H1 (cell line): Measurements from ENCODE around the gene SH3YL1. TPM values are rescaled to one million over a fixed set of nuclear protein-coding genes. Genes with fewer than 3 reads are reported as not detected.

Source experiments
- ATF2 ChIP-seq: IDR thresholded peaks from 2 replicates; pipeline ENCODE4 v1.6.1; 2012; ENCODE audit warnings: low read length, inconsistent platforms
- EP300 ChIP-seq, 2 experiments: IDR thresholded peaks; 1 replicate in 1 of 2; 2 replicates in 1 of 2; pipeline ENCODE4 v1.6.1; 2011 to 2012; ENCODE audit warnings: low read depth in 2 of 2, low read length in 2 of 2, mild to moderate bottlenecking in 2 of 2, borderline replicate concordance in 1 of 2, inconsistent platforms in 1 of 2, moderate library complexity in 1 of 2
- KDM1A ChIP-seq: fragments of 200-600, 300-600 bp; sonication (generic); IDR thresholded peaks from 2 replicates; pipeline ENCODE4 v1.7.1; 2016; ENCODE audit warnings: mild to moderate bottlenecking, low read length, borderline replicate concordance
- POLR2AphosphoS5 ChIP-seq: IDR thresholded peaks from 2 replicates; pipeline ENCODE4 v1.6.1; 2011; ENCODE audit warnings: low read depth, low read length
- RAD21 ChIP-seq, 2 experiments: IDR thresholded peaks in 1 of 2; conservative IDR thresholded peaks in 1 of 2; 2 replicates each; pipeline ENCODE4 v1.6.1; 2011; ENCODE audit warnings: low read depth in 2 of 2, low read length in 2 of 2, improper control_type of control experiment in 1 of 2, inconsistent platforms in 1 of 2, mild to moderate bottlenecking in 1 of 2, moderate library complexity in 1 of 2
- RBBP5 ChIP-seq: IDR thresholded peaks from 2 replicates; pipeline ENCODE4 v1.7.1; 2012; ENCODE audit warnings: low read depth, mild to moderate bottlenecking, inconsistent platforms, low read length, moderate library complexity, borderline replicate concordance
- SRF ChIP-seq: IDR thresholded peaks from 2 replicates; pipeline ENCODE4 v1.6.1; 2011; ENCODE audit warnings: mild to moderate bottlenecking, low read depth, low read length, moderate library complexity
- polyA plus RNA-seq, 7 experiments: library from polyadenylated mRNA; depleted of rRNA in 3 of 7; stranded (reverse) in 5 of 7; unstranded in 2 of 7; fragments of >200 nt in 5 of 7; fragments of 200-250 nt in 2 of 7; gene quantifications; 1 replicate in 5 of 7; 2 replicates in 1 of 7; 4 replicates in 1 of 7; pipeline versions ENCODE4 v1.2.1 to v1.2.3, GENCODE V29; 2011 to 2013; ENCODE audit warnings: missing spikeins in 2 of 7, mixed read lengths in 2 of 7
- total RNA-seq: library from RNA; stranded (reverse); fragmentation: NEBNext Ultra II Directional; extraction: Animal tissue kit (Norgen Biotek cat#: 25700); gene quantifications from 2 replicates; pipeline ENCODE4 v1.2.1, GENCODE V29; 2021
- TF ChIP-seq, protein P1 (sequence below): IDR thresholded peaks from 2 replicates; pipeline ENCODE4 v1.6.1; 2011; ENCODE audit warnings: low read depth, mild to moderate bottlenecking, low read length; ENCODE audit not compliant: insufficient read depth

SH3YL1 gene
- total and polyA plus RNA-seq, 2 of the 8 experiments (the other 6 are each of a cell fraction or from before 2014, with no cell fraction given): 13.6 to 37.2 TPM

GRCh38 chr2:176917-177316 is 86.9 kb downstream of the SH3YL1 start (continued):
- no peak for TF ChIP-seq EP300 (IDR thresholded peaks at IDR 0.05; ENCODE audit: borderline replicate concordance in 1 of 2, low read depth in 2 of 2, low read length in 2 of 2)
- TF ChIP-seq, protein P1, sequence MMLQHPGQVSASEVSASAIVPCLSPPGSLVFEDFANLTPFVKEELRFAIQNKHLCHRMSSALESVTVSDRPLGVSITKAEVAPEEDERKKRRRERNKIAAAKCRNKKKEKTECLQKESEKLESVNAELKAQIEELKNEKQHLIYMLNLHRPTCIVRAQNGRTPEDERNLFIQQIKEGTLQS: no peak
- no peak for TF ChIP-seq RBBP5
- TF ChIP-seq SRF: no peak
- no peak for TF ChIP-seq POLR2AphosphoS5
- TF ChIP-seq RAD21 (IDR thresholded peaks at IDR 0.05 in 1 of 2, conservative IDR thresholded peaks at IDR 0.05 in 1 of 2; ENCODE audit: low read depth in 2 of 2, low read length in 2 of 2): no peak
- TF ChIP-seq KDM1A: no peak
- TF ChIP-seq ATF2: no peak
